ENCODE results near the gene ABCA4.
"Not testable (repeated sequence)": the region's sequence is repeated elsewhere in the genome, so short reads cannot be mapped to it uniquely, and the experiment has no call there.

The ABCA4 gene

DNA sequence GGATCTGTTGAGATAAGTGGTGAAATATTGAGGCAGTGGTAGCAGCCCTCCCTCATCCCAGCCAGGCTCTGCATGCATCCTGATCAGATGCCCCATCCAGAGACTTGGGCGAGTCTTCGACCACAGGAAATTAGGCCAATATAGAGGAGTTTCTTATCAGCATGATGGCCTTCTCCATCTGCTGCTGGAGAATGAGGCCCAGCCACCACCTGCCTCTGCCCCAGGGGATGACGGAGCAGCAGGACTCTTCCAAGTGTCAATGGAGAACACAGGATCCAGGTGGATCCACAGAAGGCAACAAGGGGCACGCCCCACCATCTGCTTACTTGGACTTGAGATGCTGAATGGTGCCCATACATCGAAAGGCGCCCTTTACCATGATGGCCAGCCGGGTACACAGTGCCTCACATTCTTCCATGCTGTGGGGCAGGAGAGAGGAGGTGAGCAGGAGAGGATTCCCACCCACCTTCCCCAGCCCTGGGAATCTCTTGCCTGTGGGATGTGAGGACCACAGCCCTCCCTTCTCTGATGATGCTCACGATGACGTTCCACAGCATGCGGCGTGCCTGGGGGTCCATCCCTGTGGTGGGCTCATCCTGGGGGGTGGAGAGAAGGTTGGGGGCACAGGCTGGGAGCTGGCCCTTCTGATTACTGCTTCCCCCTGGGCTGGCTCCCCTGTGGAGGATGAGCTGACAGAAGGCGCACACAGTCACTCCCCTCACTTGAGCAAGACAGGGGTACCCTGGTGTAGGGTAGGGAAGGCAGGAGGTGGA, 120.3 kb downstream of the ABCA4 start:
- DNase-seq = no peak

DNA sequence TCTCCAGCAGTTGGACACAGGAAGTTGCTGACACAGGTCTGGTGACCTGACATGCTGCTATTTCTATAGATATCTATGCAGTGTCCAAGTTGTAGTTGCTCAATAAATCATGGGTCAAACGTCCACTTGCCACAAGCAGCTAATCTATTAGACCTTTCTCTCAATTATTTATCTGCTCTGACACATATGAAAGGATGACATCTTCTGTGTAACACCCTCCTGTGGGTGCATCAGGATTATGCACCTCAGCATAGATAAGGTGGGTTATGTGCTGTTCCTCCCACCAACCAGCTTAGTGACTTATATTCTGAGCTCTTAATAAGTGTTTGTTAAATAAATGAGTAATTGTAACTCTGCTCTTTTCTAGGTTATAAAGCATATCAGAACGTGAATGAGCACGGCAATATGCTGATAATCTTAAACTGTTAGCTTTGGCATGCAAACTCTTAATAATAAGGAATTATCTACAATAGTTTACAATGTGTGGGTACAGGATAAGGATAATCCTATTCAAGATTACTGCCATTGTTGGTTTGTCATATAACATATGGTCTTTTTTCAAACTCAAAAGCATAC, 121.0 kb downstream of the ABCA4 start:
- DNase-seq = no peak

DNA sequence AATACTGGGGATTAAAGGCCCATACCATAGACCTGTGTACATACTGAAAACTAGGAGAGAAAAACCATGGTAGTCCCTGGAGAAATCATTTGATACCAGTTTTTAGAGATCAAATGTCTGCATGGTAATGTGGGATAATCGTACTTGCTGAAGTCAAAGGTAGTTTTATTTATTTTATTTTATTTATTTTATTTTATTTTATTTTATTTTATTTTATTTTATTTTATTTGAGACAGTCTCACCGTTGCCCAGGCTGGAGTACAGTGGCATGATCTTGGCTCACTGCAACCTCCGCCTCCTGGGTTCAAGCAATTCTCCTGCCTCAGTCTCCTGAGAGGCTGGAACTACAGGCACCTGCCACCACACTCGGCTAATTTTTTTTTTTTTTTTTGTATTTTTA, 122.4 kb downstream of the ABCA4 start:
- not testable (repeated sequence) for DNase-seq

DNA sequence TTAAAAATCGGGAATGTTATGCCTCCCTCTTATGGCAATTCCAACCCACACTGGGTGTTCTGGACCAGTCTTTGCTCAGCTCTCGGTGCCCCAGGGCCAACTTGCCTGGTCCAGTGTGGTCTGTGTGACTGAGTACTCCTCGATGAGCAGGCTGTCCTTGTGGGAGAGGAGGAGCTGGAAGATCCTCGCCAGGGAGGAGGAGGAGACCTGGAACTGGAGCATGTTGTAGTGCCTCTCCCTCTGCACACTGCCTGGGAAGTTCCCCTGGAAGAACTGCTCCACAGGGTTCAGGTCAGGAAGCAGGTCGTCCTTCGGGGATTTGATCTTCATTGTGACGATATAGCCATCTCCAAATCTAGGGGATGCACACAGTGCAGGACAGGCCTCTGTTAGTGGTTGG, 123.2 kb downstream of the ABCA4 start:
- DNase-seq = no peak

DNA sequence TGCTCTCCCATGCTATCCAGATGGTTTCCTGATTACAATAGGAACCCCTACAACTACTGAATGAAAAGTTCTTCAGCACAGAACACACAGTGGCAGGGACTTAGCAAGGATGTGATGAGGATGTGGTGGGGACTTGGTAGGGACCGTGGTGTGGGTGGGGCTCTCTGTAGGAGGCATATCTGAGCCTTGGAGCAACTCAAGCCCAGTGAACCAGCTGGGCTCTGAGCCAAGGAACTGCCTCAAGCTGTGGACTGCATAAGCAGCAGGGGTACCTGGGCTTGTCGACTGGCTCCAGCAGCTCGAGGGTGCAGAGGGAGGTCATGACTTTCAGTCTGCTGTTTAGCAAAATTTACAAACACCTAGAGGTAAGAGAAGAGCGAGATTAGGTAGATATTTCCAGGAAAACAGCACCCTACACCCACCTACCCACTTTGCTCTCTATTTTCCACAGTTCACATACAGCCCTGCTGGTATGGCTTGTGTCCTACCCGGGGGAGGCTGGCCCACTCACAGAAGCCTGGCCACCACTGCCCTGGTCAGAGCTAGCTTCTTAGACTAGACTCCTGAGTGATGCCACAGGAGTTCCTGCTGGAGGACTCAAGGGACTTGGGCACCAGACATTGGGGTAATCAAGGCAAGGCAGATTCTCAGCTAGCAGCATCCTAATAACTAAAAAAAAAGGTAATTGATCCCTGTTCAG, 125.0 kb downstream of the ABCA4 start:
- DNase-seq = no peak

DNA sequence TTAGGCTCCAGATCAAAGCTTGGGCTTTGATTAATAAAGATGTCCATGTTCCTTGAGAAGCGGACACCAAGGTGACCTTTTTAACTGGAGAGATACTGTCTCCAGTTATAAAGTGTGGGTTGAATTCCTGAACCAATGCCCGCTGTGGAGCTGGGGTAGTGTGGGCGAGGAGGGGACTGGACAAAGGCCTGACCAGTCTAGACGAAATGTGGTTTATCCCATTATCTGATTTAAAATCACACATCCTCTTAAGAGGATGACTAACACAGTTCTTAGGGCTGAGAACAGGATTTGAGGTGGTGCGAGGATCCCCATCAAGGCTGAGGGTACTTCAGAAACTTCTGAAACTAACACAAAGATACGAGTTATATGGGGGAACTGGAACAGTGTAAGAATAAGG, 127.2 kb downstream of the ABCA4 start:
- no peak for DNase-seq

DNA sequence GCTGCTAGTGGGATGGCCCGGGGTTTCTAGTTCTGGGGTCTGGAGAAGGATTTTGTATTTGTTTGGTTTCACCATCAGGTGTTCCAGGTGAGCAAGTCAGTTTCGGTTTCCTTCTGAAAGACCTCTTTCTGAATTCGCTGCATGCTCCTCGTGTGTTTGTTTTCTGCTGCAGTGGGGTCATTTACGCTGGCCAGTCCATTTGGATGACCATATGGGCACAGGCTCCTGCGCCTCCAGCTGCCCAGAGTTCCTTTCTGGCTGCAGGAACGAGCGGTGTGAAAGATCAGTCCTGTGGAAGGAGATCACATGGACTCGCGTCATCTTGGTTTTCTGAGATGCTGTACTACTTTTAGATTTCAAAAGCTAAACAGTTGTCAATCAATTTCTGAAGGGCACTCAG, 128.0 kb downstream of the ABCA4 start:
- DNase-seq = no peak

DNA sequence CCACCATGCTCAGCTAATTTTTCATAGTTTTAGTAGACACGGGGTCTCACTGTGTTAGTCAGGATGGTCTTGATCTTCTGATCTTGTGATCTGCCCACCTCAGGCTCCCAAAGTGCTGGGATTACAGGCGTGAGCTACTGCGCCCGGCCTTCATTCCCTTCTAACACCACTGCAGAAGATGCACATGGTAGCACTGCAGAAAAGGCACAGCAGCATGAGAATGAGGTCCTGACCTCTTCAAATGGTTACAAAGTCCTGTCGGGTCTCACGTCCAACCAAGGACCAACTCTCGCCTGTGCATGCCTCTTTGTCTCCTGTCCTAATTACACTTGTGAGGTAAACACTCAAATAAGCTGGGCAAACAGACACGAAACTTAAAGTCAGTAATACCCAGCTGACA, 128.8 kb downstream of the ABCA4 start:
- DNase-seq = no peak

DNA sequence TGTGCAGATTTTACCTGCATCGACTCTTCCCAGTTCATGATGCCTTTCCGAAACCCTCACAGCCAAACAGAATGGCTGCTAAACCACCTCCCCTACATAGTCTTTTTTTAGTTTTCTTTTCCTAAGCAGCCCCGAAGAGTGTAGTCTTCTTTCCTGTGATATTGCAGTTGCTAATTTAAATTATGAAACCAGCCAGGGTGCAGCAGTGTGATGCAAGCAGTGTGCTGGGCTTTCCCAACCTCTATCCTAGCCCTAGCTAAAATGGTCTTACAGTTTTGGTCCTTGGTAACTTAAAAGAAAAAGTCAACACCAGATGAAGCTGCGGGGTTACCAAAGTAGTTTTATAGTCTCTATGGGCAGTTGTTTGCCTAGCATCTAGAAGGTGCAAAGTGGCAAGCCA, 129.7 kb downstream of the ABCA4 start:
- DNase-seq = no peak

DNA sequence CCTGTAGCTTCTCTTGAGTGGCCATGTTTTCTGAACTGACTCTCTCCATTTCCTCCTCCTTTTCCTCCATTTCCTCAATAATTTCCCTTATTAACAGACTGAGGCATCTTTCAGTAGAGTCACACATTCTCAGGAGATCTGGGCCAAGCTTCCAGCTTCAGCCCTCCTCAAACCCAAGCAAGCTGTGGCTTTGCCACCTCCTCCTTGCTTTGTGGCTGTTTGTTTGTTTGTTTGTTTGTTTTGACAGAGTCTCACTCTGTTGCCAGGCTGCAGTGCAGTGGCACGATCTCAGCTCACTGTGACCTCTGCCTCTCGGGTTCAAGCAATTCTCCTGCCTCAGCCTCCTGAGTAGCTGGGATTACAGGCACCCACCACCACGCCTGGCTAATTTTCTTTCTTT, 130.5 kb downstream of the ABCA4 start:
- not testable (repeated sequence) for DNase-seq

DNA sequence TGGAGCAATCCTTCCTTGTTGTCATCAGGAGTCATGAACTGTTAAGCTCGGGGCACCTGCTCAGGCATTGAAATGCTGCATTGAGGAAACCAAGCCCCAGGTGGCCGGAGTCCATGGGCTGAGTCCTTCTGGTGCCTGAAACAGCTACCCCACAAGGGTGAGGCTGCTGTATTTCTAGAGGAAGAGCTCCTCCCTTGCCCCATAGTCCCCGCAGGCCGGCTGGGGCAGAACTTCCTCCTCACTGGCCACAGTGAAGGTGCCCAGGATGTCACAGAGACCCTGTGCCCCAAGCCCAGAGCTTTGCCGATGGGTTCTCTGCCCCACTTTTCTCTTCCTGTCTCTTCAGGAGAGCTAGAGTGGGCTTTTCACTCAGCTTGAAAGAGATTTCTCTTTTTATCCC, 130.9 kb downstream of the ABCA4 start:
- no peak for DNase-seq

DNA sequence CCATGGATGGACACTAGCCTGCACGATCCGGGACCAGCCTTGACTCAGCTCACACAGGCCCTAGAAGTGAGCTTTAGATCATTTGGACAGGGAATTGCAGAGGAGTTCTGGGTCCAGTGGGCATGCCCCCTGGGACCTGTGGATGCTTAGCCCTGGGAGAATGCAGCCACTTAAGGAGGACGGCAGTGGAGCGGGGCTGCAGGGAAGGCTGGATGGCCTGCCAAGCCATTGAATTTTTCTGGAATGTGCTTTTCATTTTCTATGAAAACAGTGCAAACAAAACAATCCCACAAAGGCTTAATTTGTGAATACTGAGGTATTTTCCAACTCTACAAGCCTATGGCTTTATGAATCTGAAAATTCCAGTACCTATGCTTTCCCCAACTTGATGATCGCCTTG, 131.3 kb downstream of the ABCA4 start:
- no peak for DNase-seq

DNA sequence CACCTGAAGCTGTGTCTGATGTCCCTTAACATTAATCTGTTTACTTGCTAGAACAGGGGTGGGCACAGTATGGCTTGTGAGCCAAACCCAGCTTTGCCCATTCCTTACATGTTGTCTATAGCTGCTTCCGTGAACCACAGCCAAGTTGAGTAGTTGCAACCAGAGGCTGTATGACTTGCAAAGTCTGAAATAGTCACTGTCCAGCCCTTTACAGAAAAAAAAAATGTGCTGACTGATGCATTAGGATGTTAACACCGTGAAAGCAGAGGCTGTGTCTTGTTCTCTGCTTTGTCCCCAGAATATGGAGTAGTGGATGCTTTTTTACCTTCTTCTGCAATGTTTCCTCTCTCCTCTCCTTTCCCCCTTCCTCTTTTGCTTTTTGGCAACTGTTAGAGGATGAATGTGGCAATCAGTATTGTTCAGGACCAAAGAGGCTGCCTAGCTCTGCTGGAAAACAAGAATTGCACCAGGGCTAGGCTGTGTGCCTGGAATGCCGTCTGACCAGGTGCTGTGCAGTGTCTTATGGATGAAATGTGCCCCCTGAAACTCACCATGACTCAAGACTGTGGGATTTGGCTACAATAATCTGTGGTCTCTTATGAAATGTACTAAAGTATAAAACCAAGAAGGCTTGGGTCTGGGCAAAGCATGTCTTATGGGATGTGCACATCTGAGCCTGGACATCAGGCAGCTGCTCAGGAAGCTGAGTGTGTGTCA, 132.2 kb downstream of the ABCA4 start:
- no peak for DNase-seq

DNA sequence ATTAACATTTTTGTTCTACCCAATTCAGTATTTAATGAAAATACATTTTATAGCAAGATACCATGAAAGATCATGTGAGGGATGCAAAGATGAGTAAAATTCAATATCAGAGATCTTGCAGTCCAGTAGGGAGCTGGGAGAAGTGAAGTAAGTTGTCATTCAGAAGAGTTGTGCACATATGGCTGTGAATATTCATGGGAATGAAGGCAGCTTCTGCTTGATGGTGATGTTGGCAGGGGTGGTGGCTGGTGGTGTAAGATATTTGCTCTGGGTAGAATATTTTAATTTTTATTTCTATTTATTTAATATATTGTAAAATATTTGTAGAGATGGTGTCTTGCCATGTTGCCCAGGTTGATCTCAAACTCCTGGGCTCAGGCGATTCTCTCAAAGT, 139.7 kb downstream of the ABCA4 start:
- no peak for DNase-seq

DNA sequence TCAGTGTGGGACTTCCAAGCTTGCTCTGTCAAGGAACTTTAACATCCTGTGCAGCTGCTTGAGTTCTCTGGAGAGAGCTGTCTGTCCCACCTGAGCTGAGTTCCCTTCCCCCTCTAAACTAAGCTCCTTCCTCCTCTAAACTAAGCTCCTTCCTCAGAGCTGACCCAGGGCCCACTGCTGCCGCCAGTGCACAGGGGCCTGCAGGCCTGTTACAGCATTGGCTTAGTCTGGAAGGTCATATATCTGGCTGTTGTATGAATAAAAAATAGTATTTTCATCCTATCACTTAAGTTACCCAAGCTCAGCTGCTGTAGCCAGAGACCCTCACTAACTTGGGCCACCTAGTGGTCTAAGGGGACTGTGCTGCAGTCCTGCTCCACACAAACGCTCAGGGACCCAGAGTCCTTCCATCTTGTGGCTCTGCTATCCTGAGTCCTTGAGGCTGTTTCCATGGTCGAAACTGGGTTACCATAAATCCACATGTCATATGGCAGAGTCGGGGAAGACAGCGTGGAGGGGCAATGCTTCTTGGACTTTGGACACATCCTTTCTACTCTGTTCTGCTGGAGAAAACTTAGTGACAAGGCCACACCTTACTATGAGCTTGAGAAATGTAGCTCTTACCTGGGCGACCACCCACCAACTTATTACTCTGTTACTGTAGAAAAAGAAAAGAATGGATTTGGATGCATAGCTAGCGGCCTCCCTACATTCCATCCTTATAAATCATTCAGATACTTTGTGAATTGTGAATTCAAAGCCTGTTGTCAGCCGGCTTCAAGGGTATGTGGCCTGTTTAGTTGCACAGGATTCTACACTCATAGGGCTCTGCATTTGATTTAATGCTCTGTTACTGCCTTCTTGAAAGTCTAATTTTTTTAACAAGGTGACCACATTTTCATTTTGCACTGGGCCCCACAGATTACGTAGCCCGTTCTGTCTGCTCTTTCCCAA, 140.4 kb downstream of the ABCA4 start:
- DNase-seq = no peak

DNA sequence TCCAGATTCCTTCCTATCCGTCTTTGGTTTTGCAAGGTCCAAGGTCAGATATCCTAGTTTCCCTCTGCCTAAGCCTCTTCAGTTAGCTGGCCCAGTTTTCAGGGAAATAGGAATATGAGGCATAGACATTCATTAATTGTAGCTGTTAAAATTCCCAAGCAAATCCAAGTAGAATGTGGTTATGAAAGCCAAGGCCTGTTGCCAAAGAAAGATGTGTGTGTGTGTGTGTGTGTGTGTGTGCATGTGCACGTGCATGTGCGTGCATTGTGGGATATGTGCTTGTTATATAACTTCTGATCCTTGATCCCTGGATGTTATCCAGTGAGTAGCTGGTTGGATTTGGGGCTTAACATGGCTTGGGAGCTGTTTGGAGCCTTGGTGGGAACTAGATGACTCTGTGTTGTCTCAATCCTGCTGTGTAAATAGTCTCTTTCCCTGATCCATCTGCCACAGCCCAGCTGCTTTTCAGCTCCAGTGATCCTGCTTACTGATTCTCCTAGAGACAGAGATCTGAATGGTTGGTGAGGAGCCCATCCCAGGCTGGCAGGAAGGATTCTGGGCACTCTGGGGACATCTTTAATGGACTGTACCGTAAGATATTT, 141.1 kb downstream of the ABCA4 start:
- DNase-seq = no peak

DNA sequence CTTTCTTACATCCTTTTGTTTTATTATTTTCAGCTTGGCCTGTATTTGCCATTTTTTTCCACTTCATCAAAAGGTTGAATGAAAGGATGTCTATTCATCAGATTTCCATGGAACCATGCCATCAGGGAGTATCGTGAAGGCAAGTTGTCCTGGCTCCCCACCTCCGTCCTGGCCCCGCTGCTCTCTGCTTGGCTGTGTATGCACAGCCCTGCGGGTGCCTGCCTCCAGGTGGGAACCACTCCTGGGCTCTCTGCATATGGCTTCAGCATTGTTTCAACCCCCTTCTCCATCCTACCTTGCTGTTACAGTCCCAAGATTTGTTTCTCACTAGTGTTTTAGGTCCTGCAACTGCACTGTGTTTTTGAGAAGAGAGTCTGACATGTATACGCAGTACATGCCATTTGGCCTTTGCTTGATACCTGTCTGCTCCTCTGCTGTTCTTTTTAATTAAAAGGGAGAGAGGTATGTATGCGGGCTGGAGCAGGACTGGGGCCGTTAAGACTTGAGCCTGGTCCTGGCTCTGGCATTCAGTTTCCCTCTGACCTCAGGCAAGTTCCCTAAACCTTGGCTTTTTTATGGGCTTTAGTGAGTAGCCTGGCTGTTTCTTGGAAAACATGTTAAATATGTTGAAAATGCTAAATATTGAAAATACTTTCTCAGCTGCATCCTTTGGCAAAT, 141.8 kb downstream of the ABCA4 start:
- no peak for DNase-seq

DNA sequence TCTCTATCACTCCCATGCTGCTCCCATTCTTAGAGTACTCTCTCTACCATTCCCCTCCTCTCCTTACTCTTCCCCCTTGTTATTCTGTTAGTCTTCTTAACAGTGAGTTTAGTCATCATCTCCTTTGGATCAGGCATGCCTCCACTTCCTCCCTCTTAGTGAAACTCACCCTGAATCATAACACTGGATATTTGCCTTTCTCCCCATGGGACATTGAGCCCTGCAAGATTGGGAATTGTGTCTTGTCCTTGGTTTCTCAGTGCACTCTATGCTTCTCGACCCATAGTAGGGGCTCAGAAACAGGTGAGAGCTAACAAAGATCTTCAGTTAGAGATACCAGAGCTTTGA, 143.4 kb downstream of the ABCA4 start:
- DNase-seq = no peak

DNA sequence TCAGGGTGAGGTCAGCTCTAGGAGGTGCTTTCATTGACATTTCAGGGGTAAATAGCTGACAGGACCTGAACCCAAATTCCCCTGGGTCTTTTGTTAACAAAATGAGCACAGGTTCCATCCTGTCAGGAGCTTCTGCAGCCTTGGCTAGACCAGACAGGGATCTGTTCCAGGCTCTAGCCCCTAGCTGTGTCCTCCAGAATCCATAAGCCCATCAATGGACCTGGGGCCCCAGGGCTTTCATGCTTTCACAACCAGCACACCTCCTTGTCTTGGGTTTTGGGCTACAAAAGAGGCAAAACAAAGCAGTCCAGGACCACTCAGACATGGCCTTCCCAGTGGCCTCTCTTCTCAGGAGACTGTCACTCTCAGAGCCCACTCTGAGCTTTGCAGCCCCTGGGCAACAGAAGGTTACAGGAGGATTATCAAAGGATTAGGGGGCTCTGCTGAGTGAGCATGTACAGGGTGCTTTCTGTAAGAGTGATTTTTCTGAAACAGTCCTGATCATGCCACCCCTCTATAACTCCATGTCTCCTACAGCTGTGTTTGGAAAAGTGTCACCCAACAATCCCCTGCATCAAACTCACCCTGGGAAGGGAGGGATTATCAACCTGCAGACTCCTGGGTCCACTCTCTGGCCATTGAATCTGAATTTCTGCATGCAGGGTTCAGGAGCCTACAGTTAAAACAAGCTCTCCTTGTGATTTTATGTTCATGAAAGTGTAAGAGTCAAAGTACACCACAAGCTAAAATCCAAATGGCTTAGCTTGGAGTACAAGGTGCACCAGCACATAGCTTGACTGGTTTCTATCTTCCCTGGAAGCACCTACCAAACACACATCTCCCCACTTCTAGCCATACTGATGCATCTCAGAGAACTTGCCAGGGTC, 144.0 kb downstream of the ABCA4 start:
- no peak for DNase-seq

DNA sequence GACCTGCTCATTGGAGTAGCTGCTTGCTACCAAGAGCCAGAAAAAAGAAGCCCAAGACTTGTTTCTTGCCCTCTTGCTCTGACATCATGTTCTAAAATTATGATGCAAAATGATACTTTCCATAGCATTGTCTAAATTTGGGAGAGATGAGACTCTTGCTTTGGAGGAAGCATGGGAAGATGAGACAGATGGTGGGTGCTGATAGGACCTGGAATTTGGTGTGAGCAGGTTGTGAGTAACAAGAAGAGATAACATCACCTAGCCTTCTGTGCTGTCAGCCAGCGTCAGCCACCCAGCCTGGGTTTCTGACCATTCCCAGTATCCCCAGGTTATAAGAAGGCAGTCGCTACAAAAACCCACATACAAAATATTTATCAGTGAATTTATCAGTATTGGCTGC, 144.7 kb downstream of the ABCA4 start:
- no peak for DNase-seq

DNA sequence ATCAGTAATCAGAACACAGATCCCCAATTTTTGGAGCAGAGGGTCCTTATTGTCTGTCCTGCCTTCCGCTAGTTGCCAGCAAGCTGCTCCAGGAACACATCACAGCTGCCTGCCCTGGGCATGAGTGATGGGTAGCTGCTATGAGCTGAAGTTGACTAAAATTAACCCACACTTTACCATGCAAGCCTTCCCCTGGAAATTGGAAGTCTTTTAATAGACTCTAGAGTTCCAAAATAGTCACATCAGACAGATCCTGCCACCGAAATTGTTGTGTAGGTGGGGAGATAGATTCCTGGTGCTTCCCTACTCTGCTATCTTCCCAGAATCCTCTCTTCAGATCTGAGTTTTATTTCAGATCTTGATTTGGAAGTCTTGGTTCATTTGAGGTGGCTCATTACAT, 148.6 kb downstream of the ABCA4 start:
- DNase-seq = no peak
